A549 (cell line): Measurements from ENCODE around the gene CSNK2A1.

ENCODE experiments used
- CBX8 ChIP-seq: fragments of 200-600 bp; sonication (generic); IDR thresholded peaks from 2 replicates; pipeline ENCODE4 v1.6.1; 2016
- EHMT2 ChIP-seq: fragments of 200-600 bp; sonication (generic); IDR thresholded peaks from 2 replicates; pipeline ENCODE4 v1.6.1; 2016; ENCODE audit warnings: antibody characterized with exemption, low read depth, mild to moderate bottlenecking, moderate library complexity
- EP300 ChIP-seq, 2 experiments: fragments of >200 bp; sonication (Bioruptor Twin); formaldehyde crosslinking; IDR thresholded peaks; 2 replicates in 1 of 2; 3 replicates in 1 of 2; pipeline ENCODE4 v1.6.1; 2016 to 2017
- HMGXB4 ChIP-seq: fragments of 250-450 bp; sonication (Bioruptor Pico); IDR thresholded peaks from 2 replicates; pipeline ENCODE4 v1.5.0; 2021; ENCODE audit warnings: mild to moderate bottlenecking, moderate library complexity, borderline replicate concordance
- JUN ChIP-seq, 2 experiments: fragments of >200 bp; sonication (Bioruptor Twin); formaldehyde crosslinking; IDR thresholded peaks; 2 replicates in 1 of 2; 3 replicates in 1 of 2; pipeline ENCODE4 v1.6.1; 2016 to 2017
- KDM5A ChIP-seq: fragments of 200-600 bp; sonication (generic); IDR thresholded peaks from 2 replicates; pipeline ENCODE4 v1.6.1; 2016; ENCODE audit warnings: antibody characterized with exemption, mild to moderate bottlenecking
- MAX ChIP-seq: IDR thresholded peaks from 2 replicates; pipeline ENCODE4 v1.6.1; 2012
- MAZ ChIP-seq: fragments of 150-350 bp; IDR thresholded peaks from 2 replicates; pipeline ENCODE4 v1.6.1; 2014; ENCODE audit warnings: antibody characterized with exemption, low read depth, low read length, borderline replicate concordance
- TFCP2L1 ChIP-seq: fragments of 250-450 bp; sonication (Bioruptor Pico); IDR thresholded peaks from 2 replicates; pipeline ENCODE4 v1.5.0; 2021; ENCODE audit warnings: mild to moderate bottlenecking
- TF ChIP-seq, protein P1 (sequence below): fragments of >200 bp; sonication (Bioruptor Twin); formaldehyde crosslinking; IDR thresholded peaks from 3 replicates; pipeline ENCODE4 v1.5.1; 2016
- TF ChIP-seq, protein P2 (sequence below): fragments of 450-650 bp; IDR thresholded peaks from 2 replicates; pipeline ENCODE4 v1.6.1; 2014; ENCODE audit warnings: antibody characterized with exemption

DNA sequence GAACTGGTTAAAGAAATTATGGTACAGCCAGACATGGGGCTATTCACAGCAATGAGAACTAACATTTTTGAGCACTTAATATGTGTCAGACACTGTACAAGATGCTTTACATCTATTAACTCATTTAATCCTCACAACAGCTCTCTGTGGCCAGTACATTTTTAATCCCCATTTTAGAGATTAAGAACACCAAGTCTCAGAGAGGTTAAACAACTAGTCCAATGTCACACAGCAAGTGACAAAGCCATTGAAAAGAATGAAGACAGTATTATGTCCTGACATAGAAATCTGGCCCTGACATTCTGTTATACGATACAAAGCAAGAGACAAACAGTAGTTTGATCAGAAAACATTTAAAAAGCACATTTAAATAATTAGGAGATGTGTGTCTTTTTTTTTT, 3.8 kb upstream of the CSNK2A1 start:
- TF ChIP-seq EP300 (IDR thresholded peaks at IDR 0.05), result no peak
- TF ChIP-seq, protein P1, sequence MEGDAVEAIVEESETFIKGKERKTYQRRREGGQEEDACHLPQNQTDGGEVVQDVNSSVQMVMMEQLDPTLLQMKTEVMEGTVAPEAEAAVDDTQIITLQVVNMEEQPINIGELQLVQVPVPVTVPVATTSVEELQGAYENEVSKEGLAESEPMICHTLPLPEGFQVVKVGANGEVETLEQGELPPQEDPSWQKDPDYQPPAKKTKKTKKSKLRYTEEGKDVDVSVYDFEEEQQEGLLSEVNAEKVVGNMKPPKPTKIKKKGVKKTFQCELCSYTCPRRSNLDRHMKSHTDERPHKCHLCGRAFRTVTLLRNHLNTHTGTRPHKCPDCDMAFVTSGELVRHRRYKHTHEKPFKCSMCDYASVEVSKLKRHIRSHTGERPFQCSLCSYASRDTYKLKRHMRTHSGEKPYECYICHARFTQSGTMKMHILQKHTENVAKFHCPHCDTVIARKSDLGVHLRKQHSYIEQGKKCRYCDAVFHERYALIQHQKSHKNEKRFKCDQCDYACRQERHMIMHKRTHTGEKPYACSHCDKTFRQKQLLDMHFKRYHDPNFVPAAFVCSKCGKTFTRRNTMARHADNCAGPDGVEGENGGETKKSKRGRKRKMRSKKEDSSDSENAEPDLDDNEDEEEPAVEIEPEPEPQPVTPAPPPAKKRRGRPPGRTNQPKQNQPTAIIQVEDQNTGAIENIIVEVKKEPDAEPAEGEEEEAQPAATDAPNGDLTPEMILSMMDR, result no peak
- TF ChIP-seq CBX8, result no peak
- TF ChIP-seq TFCP2L1, result no peak
- no peak for TF ChIP-seq MAX
- TF ChIP-seq EHMT2, result no peak
- no peak for TF ChIP-seq JUN (IDR thresholded peaks at IDR 0.05)
- TF ChIP-seq MAZ, result no peak
- TF ChIP-seq, protein P2, sequence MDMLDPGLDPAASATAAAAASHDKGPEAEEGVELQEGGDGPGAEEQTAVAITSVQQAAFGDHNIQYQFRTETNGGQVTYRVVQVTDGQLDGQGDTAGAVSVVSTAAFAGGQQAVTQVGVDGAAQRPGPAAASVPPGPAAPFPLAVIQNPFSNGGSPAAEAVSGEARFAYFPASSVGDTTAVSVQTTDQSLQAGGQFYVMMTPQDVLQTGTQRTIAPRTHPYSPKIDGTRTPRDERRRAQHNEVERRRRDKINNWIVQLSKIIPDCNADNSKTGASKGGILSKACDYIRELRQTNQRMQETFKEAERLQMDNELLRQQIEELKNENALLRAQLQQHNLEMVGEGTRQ, result no peak
- TF ChIP-seq HMGXB4, result no peak
- TF ChIP-seq KDM5A, result no peak
